Ramos (cell line): ENCODE data around the gene ING3.
"Not testable (repeated sequence)": the region's sequence is repeated elsewhere in the genome, so short reads cannot be mapped to it uniquely, and the experiment has no call there.

Source experiments
- in situ Hi-C: fragments of 300-500 bp; cut with MboI; formaldehyde crosslinking; loops from one replicate; pipeline ENCODE4 v1.14.3; 2022; ENCODE audit warnings: low sequenced_read_pairs; ENCODE audit not compliant: unreplicated experiment

Gene ING3

GRCh38 chr7:121000081-121000983 is 49.8 kb downstream of the ING3 start:
- in situ Hi-C loops, result no loop called here

- in situ Hi-C loops, result no loop called here
These were observed 50.8 kb downstream of the ING3 start for GRCh38 chr7:121001234-121001906.

GRCh38 chr7:121002048-121002756 is 51.6 kb downstream of the ING3 start:
- in situ Hi-C loops, result no loop called here

GRCh38 chr7:121002757-121003200 is 52.2 kb downstream of the ING3 start:
- in situ Hi-C loops, result no loop called here

GRCh38 chr7:121003986-121004685 is 53.6 kb downstream of the ING3 start:
- in situ Hi-C loops, result no loop called here

GRCh38 chr7:121005058-121005457 is 54.5 kb downstream of the ING3 start:
- in situ Hi-C loops, result not testable (repeated sequence)

GRCh38 chr7:121005996-121006584 is 55.5 kb downstream of the ING3 start:
- in situ Hi-C loops, result no loop called here

GRCh38 chr7:121006711-121007315 is 56.2 kb downstream of the ING3 start:
- in situ Hi-C loops, result no loop called here

- in situ Hi-C loops, result no loop called here
These were observed 58.2 kb downstream of the ING3 start for GRCh38 chr7:121008816-121009215.

- in situ Hi-C loops, result no loop called here
These were observed 60.8 kb downstream of the ING3 start for GRCh38 chr7:121011401-121011800.

- in situ Hi-C loops, result no loop called here
These were observed 61.7 kb downstream of the ING3 start for GRCh38 chr7:121012170-121012874.

- in situ Hi-C loops, result no loop called here
These were observed 62.3 kb downstream of the ING3 start for GRCh38 chr7:121012919-121013318.

GRCh38 chr7:121015560-121015959 is 65.0 kb downstream of the ING3 start:
- in situ Hi-C loops, result no loop called here

- in situ Hi-C loops, result no loop called here
These were observed 66.4 kb downstream of the ING3 start for GRCh38 chr7:121016966-121017365.

- in situ Hi-C loops, result no loop called here
These were observed 67.0 kb downstream of the ING3 start for GRCh38 chr7:121017586-121017985.

- in situ Hi-C loops, result no loop called here
These were observed 68.4 kb downstream of the ING3 start for GRCh38 chr7:121019018-121019417.

- in situ Hi-C loops, result no loop called here
These were observed 69.8 kb downstream of the ING3 start for GRCh38 chr7:121020249-121020988.
